DMS 273 (cell line): ENCODE measurements around the gene TXNDC2.

ENCODE experiments used
- DNase-seq: peaks from one replicate; lab custom pipeline; 2025; ENCODE audit not compliant: unreplicated experiment; lab: John Stamatoyannopoulos, UW

Gene TXNDC2

GRCh38 chr18:9930299-9930884 lies 44.6 kb downstream of the TXNDC2 start:
- no peak for DNase-seq

- DNase-seq = no peak
Measured at GRCh38 chr18:9931146-9931545, 45.4 kb downstream of the TXNDC2 start.

- DNase-seq = no peak
Measured at GRCh38 chr18:9931678-9932077, 45.9 kb downstream of the TXNDC2 start.

- DNase-seq = no peak
Measured at GRCh38 chr18:9933865-9934264, 48.1 kb downstream of the TXNDC2 start.

- no peak for DNase-seq
Measured at GRCh38 chr18:9934274-9934673, 48.5 kb downstream of the TXNDC2 start.
